IMR-90 (cell line): ENCODE measurements around the gene MSANTD4. TPM values are rescaled to one million over a fixed set of nuclear protein-coding genes. Genes with fewer than 3 reads are reported as not detected.

Experiments
- ATAC-seq: fragments of 200-7000 bp; cut with Tn5 transposase; 2 replicates; pipeline ENCODE4 v1.9.1; 2020; ENCODE audit warnings: low read depth, mild to moderate bottlenecking, moderate library complexity
- BruUV-seq: library from RNA; stranded (reverse); fragments of 400-500 nt; replicated peaks from 2 replicates; lab custom pipeline; 2021; lab: Mats Ljungman, UMichigan
- CTCF ChIA-PET: fragments of 300-600 bp; formaldehyde crosslinking; extraction: SDS; loops from one replicate; lab custom pipeline; 2021; ENCODE audit warnings: antibody characterized with exemption; lab: Yijun Ruan, JAX
- POLR2A ChIA-PET: fragments of 300-600 bp; sonication (Branson Sonifier 250); formaldehyde crosslinking; loops from one replicate; lab custom pipeline; 2022; ENCODE audit warnings: antibody characterized with exemption; ENCODE audit not compliant: unreplicated experiment; lab: Charles Lee
- DNase-seq: peaks from one replicate; pipeline ENCODE4 v3.0.0; 2013
- H2AFZ ChIP-seq: replicated peaks from 2 replicates; pipeline ENCODE3; 2013; ENCODE audit warnings: low read length, mild to moderate bottlenecking; ENCODE audit not compliant: poor library complexity
- H2AK5ac ChIP-seq: 2 replicates; pipeline ENCODE4 v1.6.1; 2013; ENCODE audit warnings: low read depth, low read length, inconsistent platforms
- H2AK9ac ChIP-seq: replicated peaks from 2 replicates; pipeline ENCODE3; 2013; ENCODE audit warnings: mild to moderate bottlenecking, low read depth, low read length, moderate library complexity; ENCODE audit not compliant: poor library complexity
- H2BK120ac ChIP-seq: 2 replicates; pipeline ENCODE4 v1.6.1; 2013; ENCODE audit warnings: low read depth, low read length, inconsistent platforms
- H2BK15ac ChIP-seq: 3 replicates; pipeline ENCODE4 v1.6.1; 2013; ENCODE audit warnings: low read depth, low read length, inconsistent platforms
- H2BK20ac ChIP-seq: 2 replicates; pipeline ENCODE4 v1.6.1; 2013; ENCODE audit warnings: low read depth, mild to moderate bottlenecking, inconsistent platforms, low read length, moderate library complexity
- H2BK5ac ChIP-seq: 2 replicates; pipeline ENCODE4 v1.6.1; 2013; ENCODE audit warnings: mild to moderate bottlenecking, low read depth, low read length, inconsistent platforms; ENCODE audit not compliant: poor library complexity, severe bottlenecking
- H3K14ac ChIP-seq: replicated peaks from 2 replicates; pipeline ENCODE4 v1.6.1; 2013; ENCODE audit warnings: low read depth, low read length, inconsistent platforms
- H3K18ac ChIP-seq: 2 replicates; pipeline ENCODE4 v1.6.1; 2013; ENCODE audit warnings: low read depth, low read length, control low read depth
- H3K23ac ChIP-seq: 2 replicates; pipeline ENCODE4 v1.6.1; 2013; ENCODE audit warnings: low read depth, low read length, inconsistent platforms
- H3K27ac ChIP-seq: 2 replicates; pipeline ENCODE4 v1.5.1; 2013; ENCODE audit warnings: mild to moderate bottlenecking, control low read depth, low read length; ENCODE audit not compliant: insufficient read depth
- H3K27me3 ChIP-seq: 2 replicates; pipeline ENCODE4 v1.6.1; 2013; ENCODE audit warnings: low read length; ENCODE audit not compliant: control insufficient read depth, insufficient read depth
- H3K36me3 ChIP-seq: 2 replicates; pipeline ENCODE4 v1.6.1; 2013; ENCODE audit warnings: low read length, mixed read lengths; ENCODE audit not compliant: control insufficient read depth, insufficient read depth
- H3K4ac ChIP-seq: 2 replicates; pipeline ENCODE4 v1.6.1; 2013; ENCODE audit warnings: low read depth, low read length, inconsistent platforms
- H3K4me1 ChIP-seq: 2 replicates; pipeline ENCODE4 v1.6.1; 2013; ENCODE audit warnings: low read length, mixed read lengths; ENCODE audit not compliant: control insufficient read depth, insufficient read depth
- H3K4me2 ChIP-seq: 2 replicates; pipeline ENCODE4 v1.6.1; 2013; ENCODE audit warnings: low read depth, mild to moderate bottlenecking, control low read depth, low read length, moderate library complexity
- H3K4me3 ChIP-seq: 2 replicates; pipeline ENCODE4 v1.5.1; 2013; ENCODE audit warnings: low read depth, mild to moderate bottlenecking, control low read depth, low read length, moderate library complexity; ENCODE audit not compliant: insufficient read depth
- H3K56ac ChIP-seq: 2 replicates; pipeline ENCODE4 v1.6.1; 2013; ENCODE audit warnings: low read length, inconsistent platforms; ENCODE audit not compliant: insufficient read depth; ENCODE audit errors: extremely low read depth
- H3K79me1 ChIP-seq, 2 experiments: 2 replicates each; pipeline ENCODE4 v1.6.1; 2013; ENCODE audit warnings: low read length in 2 of 2, inconsistent platforms in 1 of 2, low read depth in 1 of 2
- H3K9ac ChIP-seq: 2 replicates; pipeline ENCODE4 v1.6.1; 2013; ENCODE audit warnings: low read depth, low read length, control low read depth
- H3K9me1 ChIP-seq: 2 replicates; pipeline ENCODE4 v1.6.1; 2013; ENCODE audit warnings: low read length, inconsistent platforms; ENCODE audit not compliant: insufficient read depth
- H3K9me3 ChIP-seq: 2 replicates; pipeline ENCODE4 v1.6.1; 2013; ENCODE audit warnings: low read length; ENCODE audit not compliant: control insufficient read depth, insufficient read depth
- H4K20me1 ChIP-seq: 2 replicates; pipeline ENCODE4 v1.6.1; 2013; ENCODE audit warnings: low read length, inconsistent platforms; ENCODE audit not compliant: insufficient read depth
- H4K5ac ChIP-seq: 2 replicates; pipeline ENCODE4 v1.6.1; 2013; ENCODE audit warnings: mild to moderate bottlenecking, low read depth, low read length, control low read depth
- H4K8ac ChIP-seq, 2 experiments: 2 replicates each; pipeline ENCODE4 v1.6.1; 2013; ENCODE audit warnings: low read depth in 2 of 2, low read length in 2 of 2, control low read depth in 1 of 2, inconsistent platforms in 1 of 2
- H4K91ac ChIP-seq: 2 replicates; pipeline ENCODE4 v1.6.1; 2013; ENCODE audit warnings: low read depth, low read length, inconsistent platforms; ENCODE audit not compliant: insufficient read depth
- BHLHE40 ChIP-seq: fragments of 150-350 bp; IDR thresholded peaks from 2 replicates; pipeline ENCODE4 v1.6.1; 2016; ENCODE audit warnings: mild to moderate bottlenecking, low read depth, low read length
- CEBPB ChIP-seq: IDR thresholded peaks from 2 replicates; pipeline ENCODE4 v1.6.1; 2012; ENCODE audit warnings: low read depth, low read length, improper control_type of control experiment
- CHD1 ChIP-seq: IDR thresholded peaks from 2 replicates; pipeline ENCODE4 v1.6.1; 2012; ENCODE audit warnings: low read depth, low read length, improper control_type of control experiment
- ELK1 ChIP-seq: fragments of 150-350 bp; IDR thresholded peaks from 2 replicates; pipeline ENCODE4 v1.6.1; 2016; ENCODE audit warnings: low read depth, mild to moderate bottlenecking, low read length, moderate library complexity, borderline replicate concordance
- FOS ChIP-seq: fragments of 150-350 bp; IDR thresholded peaks from 2 replicates; pipeline ENCODE4 v1.6.1; 2016; ENCODE audit warnings: low read depth, low read length
- MAFK ChIP-seq: IDR thresholded peaks from 2 replicates; pipeline ENCODE4 v1.6.1; 2012; ENCODE audit warnings: low read depth, low read length, improper control_type of control experiment
- MAZ ChIP-seq: IDR thresholded peaks from 2 replicates; pipeline ENCODE4 v1.6.1; 2012; ENCODE audit warnings: low read depth, mild to moderate bottlenecking, low read length, improper control_type of control experiment, moderate library complexity, borderline replicate concordance
- NFE2L2 ChIP-seq: fragments of 150-350 bp; IDR thresholded peaks from 2 replicates; pipeline ENCODE4 v1.6.1; 2016; ENCODE audit warnings: low read depth, mild to moderate bottlenecking, low read length
- POLR2A ChIP-seq: IDR thresholded peaks from 2 replicates; pipeline ENCODE4 v1.6.1; 2012; ENCODE audit warnings: mild to moderate bottlenecking, low read depth, low read length
- RAD21 ChIP-seq: IDR thresholded peaks from 2 replicates; pipeline ENCODE4 v1.6.1; 2012; ENCODE audit warnings: low read length, improper control_type of control experiment
- RFX5 ChIP-seq: IDR thresholded peaks from 2 replicates; pipeline ENCODE4 v1.8.0; 2012; ENCODE audit warnings: low read depth, mild to moderate bottlenecking, low read length, moderate library complexity
- SMC3 ChIP-seq: fragments of 150-350 bp; IDR thresholded peaks from 2 replicates; pipeline ENCODE4 v1.6.1; 2016; ENCODE audit warnings: low read depth, mild to moderate bottlenecking, antibody characterized with exemption, low read length, moderate library complexity
- USF2 ChIP-seq: fragments of 150-350 bp; IDR thresholded peaks from 2 replicates; pipeline ENCODE4 v1.6.1; 2017; ENCODE audit warnings: mild to moderate bottlenecking, antibody characterized with exemption, low read length, low read depth
- WGBS, 2 experiments: methylation state at CpG; one replicate each; pipeline versions ENCODE4 v1.1.5 to v1.1.7; 2013; ENCODE audit warnings: missing lambda C conversion rate in 2 of 2; ENCODE audit not compliant: insufficient read length in 1 of 2; ENCODE audit errors: extremely low coverage in 2 of 2; 5-methylcytosine and 5-hydroxymethylcytosine counted together
- dilution Hi-C: fragments of 300-500 bp; cut with HindIII; formaldehyde crosslinking; loops from one replicate; pipeline ENCODE4 v1.14.3; 2018; ENCODE audit warnings: low sequenced_read_pairs; ENCODE audit not compliant: unreplicated experiment
- in situ Hi-C: fragments of 300-500 bp; cut with MboI; formaldehyde crosslinking; loops from 3 replicates; pipeline ENCODE4 v1.14.3; 2019; ENCODE audit warnings: low sequenced_read_pairs, inconsistent platforms, mixed read lengths
- intact Hi-C: fragments of 100-400 bp; cut with micrococcal nuclease; formaldehyde crosslinking; loops from 2 replicates; pipeline ENCODE4 v1.10.0; 2022
- polyA plus RNA-seq, 3 experiments: library from polyadenylated mRNA; depleted of rRNA; stranded (reverse); fragments of >200 nt; gene quantifications; 2 replicates each; pipeline ENCODE4 v1.2.3, GENCODE V29; 2012; ENCODE audit warnings: low replicate concordance in 1 of 3
- total RNA-seq: library from RNA; depleted of rRNA; stranded (reverse); fragments of >200 nt; gene quantifications from 2 replicates; pipeline ENCODE4 v1.2.3, GENCODE V29; 2012
- TF ChIP-seq, protein P1 (sequence below): conservative IDR thresholded peaks from 2 replicates; pipeline ENCODE4 v1.5.1; 2012; ENCODE audit warnings: mild to moderate bottlenecking, low read depth, low read length, improper control_type of control experiment

MSANTD4 gene
- total and polyA plus RNA-seq, 2 of the 4 experiments (the other 2 are of a cell fraction): 9.4 to 18.8 TPM

GRCh38 chr11:106014035-106014434 lies 8.0 kb downstream of the MSANTD4 start:
- Histone ChIP-seq H3K27me3 (no peaks in the 10 kb centered on the region), H2BK15ac (no peak overlapping the region), H2AFZ (no peak overlapping the region), H3K4me2 (no peak overlapping the region), H3K14ac (no peak overlapping the region), H4K91ac (no peak overlapping the region), H2BK20ac (no peak overlapping the region), H3K56ac (no peak overlapping the region), H4K5ac (no peak overlapping the region), H3K4me1 (peaks cover 6% of the 10 kb centered on the region), H3K9me1 (peaks cover 7% of the 10 kb centered on the region; the same call in 1 of the 2 replicates), H2AK9ac (no peak overlapping the region), H2AK5ac (no peak overlapping the region), H3K4me3 (no peak overlapping the region), H3K4ac (no peak overlapping the region), H3K9me3 (no peaks in the 10 kb centered on the region), H2BK5ac (no peak overlapping the region), H3K18ac (no peak overlapping the region), H4K20me1 (peaks cover 5% of the 10 kb centered on the region; the same call in 1 of the 2 replicates), H4K8ac (no peak overlapping the region), H3K27ac (no peak overlapping the region), H2BK120ac (no peak overlapping the region), H3K36me3 (peaks cover 14% of the 10 kb centered on the region), H3K9ac (no peak overlapping the region), H3K23ac (no peak overlapping the region), H3K79me1 (peaks cover 32 to 69% of the 10 kb centered on the region in 2 experiments)
- ChIA-PET CTCF (no interaction called here), POLR2A (no interaction called here)
- in situ Hi-C loops (no loop called here), dilution Hi-C loops (no loop called here), intact Hi-C loops (no loop called here)
- no CpG with 5 or more reads among the region's 2 CpGs for WGBS, 2 experiments
- BruUV-seq: no TSS peak
- TF ChIP-seq POLR2A: no peak
- no peak for TF ChIP-seq MAZ
- no peak for TF ChIP-seq MAFK
- no peak for TF ChIP-seq CEBPB
- TF ChIP-seq FOS: no peak
- TF ChIP-seq RFX5: no peak
- no peak for TF ChIP-seq BHLHE40
- no peak for TF ChIP-seq CHD1
- no peak for TF ChIP-seq ELK1
- TF ChIP-seq RAD21: no peak
- no peak for TF ChIP-seq SMC3
- TF ChIP-seq USF2: no peak
- TF ChIP-seq, protein P1, sequence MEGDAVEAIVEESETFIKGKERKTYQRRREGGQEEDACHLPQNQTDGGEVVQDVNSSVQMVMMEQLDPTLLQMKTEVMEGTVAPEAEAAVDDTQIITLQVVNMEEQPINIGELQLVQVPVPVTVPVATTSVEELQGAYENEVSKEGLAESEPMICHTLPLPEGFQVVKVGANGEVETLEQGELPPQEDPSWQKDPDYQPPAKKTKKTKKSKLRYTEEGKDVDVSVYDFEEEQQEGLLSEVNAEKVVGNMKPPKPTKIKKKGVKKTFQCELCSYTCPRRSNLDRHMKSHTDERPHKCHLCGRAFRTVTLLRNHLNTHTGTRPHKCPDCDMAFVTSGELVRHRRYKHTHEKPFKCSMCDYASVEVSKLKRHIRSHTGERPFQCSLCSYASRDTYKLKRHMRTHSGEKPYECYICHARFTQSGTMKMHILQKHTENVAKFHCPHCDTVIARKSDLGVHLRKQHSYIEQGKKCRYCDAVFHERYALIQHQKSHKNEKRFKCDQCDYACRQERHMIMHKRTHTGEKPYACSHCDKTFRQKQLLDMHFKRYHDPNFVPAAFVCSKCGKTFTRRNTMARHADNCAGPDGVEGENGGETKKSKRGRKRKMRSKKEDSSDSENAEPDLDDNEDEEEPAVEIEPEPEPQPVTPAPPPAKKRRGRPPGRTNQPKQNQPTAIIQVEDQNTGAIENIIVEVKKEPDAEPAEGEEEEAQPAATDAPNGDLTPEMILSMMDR: no peak
- no peak for TF ChIP-seq NFE2L2
- ATAC-seq (no peak), DNase-seq (no peak)
